Effector CD8-positive, alpha-beta T cell (primary cell): ENCODE measurements around the gene CALM1.

Experiments
- DNase-seq: peaks from one replicate; lab custom pipeline; 2025; lab: John Stamatoyannopoulos, UW

The CALM1 gene

DNA sequence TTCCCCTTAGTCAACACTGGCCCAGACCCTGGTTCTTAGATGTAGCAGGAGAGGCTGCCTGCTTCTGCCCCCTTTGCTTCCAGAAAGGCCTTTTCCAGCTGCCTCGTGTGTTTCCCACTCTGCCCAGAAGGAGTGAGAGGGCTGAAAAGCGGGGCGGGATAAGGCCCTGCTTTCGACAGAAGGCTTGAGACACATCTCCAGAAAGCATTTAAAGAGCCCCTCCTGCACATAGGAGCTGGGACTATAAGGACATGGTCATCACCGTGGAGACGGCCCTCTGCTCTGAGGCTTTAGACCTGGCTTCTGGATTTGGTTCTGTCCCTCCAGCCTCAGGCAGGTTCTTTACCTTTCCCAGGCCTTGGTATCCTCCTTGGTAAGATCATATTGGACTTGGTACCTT, 11.9 kb downstream of the CALM1 start:
- DNase-seq: no peak

DNA sequence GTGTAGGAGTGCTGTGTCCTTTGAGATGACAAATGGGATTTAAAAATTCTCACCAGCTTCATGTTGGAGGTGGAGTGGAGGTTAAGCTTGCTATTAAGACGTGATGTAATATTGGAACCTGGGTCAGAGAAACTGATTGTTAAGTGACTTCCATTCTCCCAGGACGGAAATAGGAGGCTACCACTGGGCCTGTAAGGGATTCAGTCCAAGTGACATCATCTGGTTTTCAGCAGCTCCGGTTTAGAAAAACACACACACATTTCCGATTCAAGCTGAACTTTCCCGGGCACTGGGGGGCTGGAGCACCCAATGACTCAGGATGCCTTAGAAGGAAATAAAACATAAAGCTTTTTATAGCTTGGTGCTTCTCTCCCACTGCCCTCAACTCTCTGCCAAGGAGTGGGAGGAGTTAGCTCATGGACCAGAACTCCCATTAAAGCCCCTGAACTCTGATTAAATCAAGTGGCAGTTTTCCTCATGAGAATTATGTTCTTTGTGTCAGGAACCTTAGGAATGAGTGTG, 12.4 kb downstream of the CALM1 start:
- DNase-seq: no peak

DNA sequence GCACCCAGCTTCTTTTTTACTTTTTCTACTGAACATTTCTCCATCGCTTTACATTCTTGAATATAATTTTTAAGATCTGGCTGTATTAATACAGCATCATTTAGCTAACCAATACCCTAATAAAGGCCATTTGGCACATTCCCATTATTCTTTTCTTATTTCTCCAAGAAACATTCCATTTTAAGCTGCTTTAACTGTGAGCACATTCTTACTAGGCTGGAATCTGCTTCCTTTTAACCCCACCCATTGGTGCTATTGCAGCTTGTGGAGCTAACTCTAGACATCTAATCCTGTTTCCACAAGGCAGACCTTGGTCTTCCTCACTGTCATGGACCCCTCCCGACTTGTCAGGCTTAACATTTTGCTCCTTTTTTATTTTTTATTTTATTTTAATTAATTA, 15.2 kb downstream of the CALM1 start:
- no peak for DNase-seq

DNA sequence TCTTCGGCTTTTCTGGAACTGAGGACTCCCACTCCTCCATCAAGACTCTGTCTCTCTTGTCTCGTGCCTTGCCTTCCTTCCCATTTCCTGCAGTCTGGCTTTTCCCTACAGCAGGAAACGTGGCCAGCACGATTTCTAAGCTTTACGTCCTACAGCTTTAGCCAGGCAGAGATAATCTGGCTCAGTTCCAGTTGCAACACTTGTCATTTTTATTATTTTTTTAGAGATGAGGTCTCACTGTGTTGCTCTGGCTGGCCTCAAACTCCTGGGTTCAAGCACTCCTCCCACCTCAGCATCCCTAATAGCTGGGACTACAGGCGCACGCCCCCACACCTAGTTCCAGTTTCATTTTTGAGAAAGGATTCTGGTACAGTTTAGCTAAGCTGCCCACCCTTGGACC, 19.9 kb downstream of the CALM1 start:
- DNase-seq: no peak

DNA sequence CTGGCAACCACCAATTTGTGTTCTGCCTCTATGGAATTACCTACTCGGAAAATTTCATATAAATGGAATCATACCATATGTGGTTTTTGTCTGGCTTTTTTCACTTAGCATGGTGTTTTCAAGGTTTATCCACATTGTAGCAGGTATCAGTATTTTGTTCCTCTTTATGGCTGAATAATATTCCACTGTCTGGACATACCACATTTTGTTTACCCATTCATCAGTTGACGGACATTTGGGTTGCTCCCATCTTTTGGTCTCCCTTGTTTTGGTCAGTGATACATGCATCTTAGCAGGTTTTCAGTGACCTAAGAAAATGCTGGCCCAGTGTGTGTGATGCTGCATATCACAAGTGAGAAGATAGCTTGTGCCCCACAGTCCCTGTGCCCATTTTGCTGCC, 21.2 kb downstream of the CALM1 start:
- DNase-seq: no peak

DNA sequence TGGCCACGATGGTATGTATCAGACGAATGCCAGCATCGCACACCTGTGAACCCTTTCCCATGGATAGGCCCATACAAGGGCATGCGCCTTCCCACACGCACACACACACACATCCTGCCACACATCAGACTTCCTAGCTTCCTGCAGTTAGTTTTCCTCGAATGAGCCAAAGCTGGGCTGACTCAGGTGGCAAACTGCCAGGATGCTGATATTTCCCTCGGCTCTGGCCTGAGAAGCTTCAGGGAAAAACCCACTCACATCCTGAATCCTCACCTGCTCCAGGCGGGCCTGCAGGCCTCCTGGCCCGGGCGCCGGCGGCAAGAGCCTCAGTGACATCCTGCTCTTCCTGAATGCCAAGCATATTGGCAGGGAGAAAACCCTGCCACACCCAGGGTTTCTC, 22.4 kb downstream of the CALM1 start:
- DNase-seq: no peak

DNA sequence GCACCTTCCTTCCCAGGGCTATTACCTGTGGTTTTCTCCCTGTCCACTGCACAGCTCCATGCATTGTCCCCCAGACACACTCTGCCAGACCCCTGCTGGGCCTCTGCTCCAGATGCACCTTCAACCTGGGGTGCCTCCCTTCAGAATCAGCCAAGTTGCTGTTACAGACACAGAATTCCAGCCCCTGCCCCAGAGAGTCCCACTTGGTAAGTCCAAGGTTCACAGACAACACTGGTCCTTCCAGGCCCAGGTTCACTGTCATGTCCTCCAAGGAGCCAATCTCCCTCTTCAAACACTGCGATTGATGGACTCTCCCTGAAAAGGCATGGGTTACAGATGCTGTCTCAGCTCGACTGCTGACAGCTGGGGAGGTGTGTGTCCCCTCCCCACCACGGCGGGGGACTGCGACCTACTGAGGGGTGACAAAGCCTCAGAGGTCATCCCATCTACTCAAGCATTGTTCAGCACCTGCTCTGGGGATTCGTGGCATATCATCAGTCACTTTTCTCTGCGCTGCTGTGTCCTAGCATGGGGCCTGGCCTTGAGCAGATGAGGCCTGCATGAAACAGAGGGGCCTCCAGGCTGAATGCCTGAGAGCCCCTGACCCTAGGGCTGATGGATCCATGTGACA, 24.3 kb downstream of the CALM1 start:
- no peak for DNase-seq

DNA sequence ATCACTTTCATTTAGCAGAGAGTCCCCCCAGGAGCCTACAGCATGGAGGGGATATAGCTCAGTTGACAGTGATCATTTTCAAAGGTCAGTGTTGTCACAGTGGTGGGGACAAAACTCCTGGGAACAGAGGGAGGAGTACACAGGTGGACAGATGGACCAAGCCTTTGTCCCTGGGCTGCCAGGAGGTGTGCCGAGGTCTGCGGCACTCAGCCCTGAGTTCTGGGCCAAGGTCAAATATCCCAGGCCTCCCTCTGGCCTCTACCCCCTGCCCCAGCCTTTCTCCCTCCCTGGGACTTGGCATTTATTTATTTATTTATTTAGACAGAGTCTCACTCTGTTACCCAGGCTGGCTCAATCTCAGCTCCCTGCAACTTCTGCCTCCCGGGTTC, 24.8 kb downstream of the CALM1 start:
- no peak for DNase-seq

DNA sequence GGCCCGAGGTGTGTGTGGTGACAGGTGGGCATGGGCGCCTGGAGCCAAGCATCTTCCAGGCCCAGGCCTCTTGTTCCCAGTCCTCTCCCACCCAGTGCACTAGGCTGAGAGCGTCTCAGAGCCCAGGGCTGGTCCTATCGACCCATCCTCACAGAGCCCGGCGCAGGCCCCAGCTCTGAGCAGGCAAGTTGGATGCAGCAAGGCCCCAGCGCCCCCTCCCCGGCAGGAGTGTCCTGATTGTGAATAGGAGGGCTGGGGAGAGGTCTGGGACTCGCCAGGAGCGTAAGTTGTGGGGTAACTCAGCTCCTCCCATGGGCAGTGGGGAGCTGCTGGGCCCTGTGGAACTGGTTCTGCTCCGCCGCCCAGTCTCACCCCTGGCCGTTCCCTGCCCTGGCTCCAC, 26.3 kb downstream of the CALM1 start:
- DNase-seq: no peak

DNA sequence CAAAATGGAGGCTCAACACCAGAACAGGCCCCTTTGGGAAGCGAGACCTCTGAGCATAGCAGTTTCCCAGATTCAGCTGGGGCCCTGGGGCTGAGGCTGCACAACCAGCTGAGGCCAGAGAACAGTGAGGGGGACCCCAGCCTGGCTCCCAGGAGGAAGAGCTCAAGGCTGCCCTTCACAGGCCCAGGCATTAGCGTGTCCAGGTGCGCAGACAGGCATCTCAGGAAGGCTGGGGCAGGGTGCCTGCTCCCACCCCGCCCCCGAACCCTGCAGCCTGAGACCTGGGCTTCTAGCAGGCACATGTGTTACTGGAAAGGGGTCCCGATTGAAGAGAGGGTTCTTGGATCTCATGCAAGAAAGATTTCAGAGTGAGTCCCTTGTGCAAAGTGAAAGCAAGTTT, 27.2 kb downstream of the CALM1 start:
- DNase-seq: no peak

DNA sequence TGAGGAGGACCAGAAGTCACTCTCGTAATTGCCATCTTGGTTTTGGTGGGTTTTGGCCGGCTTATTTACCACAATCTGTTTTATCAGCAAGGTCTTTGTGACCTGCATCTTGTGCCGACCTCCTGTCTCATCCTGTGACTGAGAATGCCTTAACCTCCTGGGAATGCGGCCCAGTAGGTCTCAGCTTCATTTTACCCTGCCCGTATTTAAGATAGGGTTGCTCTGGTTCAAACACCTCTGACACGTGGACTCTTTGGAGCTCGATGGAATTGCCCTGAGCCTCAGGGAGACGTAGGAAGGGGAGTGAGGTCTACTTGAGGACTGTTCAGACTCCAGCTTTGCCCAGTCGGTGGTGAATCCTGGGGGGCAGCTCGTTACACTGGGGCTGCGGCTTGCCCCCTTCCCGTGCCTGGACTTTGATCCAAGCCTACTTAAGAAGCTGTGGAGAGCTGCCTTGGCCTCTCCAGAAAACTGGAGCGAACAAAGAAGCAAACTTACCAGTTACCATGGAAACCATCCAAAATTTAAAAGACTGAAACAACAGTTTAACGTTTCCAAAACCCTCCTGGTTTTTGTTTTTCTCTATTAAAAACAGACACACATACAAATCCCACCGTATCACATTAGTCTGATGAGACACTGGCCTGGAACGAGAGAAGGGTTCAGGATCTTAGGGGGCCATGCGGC, 28.0 kb downstream of the CALM1 start:
- no peak for DNase-seq

DNA sequence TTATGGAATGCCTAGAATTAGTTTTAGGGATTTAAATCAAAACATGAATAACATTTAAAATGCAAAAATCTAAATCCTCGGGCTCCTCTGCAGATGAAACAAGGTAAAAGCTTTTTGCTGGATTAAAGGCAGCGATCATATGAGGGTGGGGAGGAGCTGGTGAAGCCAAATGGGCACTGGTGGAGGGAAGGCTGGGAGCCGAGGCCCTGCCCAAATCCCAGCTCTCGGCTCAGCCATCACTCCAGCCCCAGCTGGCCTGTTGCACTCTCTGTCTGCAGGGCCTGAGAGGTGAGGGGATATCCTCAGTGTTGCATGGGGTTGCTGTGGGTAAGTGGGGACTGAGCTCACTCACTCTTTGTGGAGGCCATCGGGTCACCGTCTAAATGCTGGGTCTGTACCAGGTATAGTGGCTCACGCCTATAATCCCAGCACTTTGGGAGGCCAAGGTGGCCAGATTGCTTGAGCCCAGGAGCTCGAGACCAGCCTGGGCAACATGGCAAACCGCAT, 28.6 kb downstream of the CALM1 start:
- DNase-seq: no peak

DNA sequence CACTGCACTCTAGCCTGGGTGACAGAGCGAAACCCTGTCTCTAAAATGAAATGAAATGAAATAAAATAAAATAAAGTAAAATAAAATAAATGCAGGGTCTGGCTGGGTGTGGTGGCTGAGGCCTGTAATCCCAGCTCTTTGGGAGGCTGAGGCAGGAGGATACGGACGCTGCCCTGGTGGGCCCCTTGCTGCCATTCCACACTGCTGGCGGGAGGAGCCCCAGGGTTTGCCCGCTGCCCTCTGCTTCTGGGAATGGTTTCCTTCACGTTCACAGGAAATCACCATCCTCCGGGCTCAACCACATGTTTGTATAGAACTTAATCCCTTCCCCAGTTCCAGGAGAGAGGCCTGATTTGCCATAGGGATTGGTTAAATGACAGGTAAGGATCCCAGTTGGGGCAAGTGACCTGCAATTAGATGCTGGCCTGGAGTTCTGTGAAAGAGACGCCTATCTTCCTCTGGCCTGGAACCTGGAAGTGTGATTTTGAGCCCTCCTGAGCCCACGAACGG, 29.3 kb downstream of the CALM1 start:
- no peak for DNase-seq

DNA sequence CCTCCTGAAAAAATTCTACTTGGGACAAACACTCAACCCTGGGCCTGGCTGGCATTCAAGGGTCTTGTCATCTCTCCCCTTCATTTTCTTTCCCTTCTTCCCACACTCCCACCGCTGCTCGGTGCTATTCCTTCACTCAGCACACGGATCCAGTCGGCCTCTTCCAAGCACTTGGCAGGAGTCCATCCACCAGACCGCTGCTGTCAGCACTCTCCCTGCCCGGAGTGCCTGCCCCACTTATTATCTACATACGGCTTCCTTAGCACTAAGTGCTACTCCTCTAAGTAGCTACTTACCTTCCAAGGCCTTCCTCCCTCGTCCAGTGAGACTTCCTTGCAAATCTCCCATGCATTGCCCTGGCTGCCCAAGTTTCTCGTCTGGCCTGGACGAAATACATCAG, 29.8 kb downstream of the CALM1 start:
- DNase-seq: no peak

DNA sequence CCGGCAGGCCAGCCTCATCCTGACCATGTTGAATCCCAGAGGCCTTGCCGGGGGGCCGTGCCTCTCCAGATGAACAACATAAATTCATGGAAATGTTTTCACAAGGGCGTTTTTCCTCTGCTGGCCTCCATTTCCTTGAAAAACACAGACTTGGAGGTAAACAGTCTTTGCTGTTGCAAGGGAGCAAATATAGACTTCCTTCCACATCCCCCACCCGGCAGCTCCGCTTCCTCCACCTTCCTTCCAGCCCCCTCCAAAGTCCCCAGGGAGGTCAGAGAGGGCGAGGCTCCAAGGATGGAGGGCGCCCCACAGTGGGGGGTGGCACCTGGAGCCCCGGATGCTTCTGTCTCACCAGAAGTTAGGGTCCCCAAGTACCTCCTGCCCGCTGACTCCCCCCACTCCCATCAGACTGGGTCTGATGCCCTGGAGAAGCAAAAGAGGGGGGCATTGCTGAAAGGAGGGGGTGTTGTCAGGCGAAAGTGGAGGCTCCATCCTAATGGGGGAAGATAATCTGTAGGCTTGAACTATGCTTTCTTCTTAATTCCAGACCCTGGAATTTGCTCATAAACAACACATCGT, 31.1 kb downstream of the CALM1 start:
- no peak for DNase-seq

DNA sequence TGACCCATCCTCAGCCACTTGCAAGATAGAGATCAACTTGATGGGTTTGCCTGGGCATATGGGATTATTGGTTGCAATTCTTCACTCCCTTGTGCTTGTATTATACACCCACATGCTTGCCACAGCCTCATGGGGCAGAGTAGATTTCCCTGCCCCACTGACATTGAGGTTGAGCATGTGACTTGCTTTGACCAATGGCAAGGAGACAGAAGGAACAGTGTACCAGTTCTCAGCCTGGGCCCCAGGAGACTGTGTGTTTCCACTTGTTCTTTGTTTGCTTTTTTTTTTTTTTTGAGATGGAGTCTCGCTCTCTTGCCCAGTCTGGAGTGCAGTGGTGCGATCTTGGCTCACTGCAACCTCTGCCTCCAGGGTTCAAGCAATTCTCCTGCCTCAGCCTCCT, 31.8 kb downstream of the CALM1 start:
- DNase-seq: no peak

DNA sequence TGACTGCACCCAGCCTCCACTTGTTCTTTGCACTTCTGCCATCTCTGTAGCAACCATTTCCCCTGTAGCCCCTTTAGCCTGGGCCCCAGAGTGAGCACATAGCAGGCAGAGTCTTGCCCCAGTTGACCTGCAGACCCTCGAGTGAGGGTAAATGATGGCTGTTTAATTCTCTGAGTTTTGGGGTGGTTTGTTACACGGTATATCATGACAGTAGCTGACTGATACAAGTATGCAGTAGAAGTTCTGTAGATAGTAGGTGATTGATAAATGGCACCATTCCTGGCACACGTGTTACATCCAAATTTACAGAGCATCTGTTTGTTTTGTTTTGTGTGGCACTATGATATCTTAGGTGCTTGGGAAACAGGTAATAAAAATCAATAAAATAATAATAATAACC, 32.4 kb downstream of the CALM1 start:
- no peak for DNase-seq

DNA sequence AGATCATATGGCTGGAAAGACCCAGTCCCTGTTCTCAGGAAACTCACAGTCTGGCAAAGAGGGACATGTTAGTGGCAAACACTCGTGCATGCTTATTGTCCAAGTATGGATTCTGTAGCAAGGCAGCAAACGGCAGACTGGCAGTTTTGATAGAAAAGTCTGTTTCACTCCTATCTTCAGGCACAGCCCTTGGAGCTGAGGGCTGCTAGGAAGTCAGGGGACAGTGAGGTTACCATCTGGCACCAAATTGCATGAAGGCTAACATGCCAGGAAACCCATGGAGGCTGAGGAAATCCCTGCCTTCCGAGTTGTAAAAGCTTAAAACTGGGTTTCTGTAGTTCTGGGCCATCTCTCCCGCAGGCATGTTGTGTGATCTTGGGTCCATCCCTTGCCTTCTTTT, 32.9 kb downstream of the CALM1 start:
- DNase-seq: no peak

DNA sequence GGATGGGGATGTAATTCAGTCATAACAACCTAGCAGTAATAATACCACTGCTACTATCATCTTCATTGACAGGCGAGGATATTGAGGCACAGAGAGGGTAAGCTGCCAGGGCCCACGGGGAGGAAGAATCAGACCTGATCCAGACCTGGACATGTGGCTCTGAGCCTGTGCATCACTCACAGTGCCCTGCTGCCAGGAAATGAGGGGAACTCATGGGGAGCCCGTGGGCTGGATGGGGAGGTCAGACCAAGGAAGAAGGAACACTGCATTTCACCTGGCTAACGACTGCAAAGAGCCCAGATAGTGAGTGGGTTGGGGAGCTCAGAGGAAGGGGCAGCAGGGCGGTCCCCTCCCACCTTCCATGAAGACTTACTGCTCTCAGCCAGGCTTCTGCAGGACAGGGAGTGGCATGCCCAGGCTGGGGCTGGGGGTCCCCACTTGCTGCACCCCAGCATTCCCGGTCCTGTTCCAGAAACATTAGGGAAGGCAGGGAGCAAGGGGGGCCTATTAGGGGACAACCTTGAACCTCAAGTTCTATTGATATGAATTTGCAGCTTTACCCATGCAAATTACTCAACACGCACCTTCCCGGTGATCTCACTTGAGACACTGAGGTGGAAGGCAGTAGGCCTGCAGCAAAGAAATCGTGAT, 37.7 kb downstream of the CALM1 start:
- DNase-seq: no peak

DNA sequence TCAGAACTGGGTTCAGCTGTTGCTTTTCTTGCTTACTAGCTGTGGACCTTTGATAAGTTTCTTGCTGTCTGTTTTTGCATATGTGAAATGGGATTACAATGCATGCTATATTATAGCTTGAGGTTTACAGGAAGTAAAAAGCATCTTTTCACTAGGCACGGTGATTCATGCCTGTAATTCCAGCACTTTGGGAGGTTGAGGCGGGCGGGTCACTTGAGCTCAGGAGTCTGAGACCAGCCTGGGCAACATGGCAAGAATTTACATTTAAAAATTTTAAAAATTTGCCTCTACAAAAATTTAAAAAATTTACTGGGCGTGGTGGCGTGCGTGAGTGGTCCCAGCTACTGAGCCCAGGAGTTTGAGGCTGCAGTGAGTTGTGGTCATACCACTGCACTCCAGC, 42.0 kb downstream of the CALM1 start:
- no peak for DNase-seq

DNA sequence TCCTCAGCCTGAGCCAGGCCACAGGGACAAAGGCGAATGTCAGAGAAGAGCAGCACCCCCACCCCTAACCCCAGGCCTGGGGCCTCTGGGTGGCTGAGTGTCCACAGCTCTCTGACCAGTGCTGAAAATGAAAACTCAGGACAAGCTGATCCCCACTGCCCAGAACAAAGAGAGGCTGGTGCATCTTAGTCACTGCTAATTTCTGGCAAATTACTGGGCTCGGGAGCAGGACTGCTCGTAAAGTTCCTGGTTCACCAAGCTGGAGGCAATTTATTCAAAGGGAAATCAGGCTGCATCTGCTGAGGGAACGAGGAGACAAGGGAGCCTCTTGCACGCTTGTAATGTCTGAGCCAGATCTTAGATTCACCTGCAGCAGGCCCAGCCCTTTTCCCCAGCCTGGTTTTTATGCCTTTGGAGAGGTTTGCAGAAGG, 43.2 kb downstream of the CALM1 start:
- DNase-seq: no peak

DNA sequence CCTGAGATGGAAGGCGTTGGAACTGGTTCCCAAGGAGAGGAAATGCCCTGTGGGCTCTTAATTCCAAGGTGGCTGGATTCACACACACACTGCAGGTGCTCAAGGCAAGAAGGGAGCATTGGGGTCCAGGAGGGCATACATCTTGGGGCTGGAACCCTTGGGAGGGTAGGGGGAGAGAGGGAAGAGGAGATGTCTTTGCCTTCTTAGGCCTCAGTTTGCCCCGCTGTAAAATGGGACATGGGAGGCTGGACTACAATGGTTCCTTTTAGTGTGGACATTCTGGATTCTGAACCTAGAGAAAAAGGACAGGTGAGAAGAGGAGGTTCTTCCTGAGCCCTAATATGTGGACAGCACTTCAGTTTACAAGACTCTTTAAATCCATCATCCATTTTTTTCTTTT, 43.8 kb downstream of the CALM1 start:
- no peak for DNase-seq

DNA sequence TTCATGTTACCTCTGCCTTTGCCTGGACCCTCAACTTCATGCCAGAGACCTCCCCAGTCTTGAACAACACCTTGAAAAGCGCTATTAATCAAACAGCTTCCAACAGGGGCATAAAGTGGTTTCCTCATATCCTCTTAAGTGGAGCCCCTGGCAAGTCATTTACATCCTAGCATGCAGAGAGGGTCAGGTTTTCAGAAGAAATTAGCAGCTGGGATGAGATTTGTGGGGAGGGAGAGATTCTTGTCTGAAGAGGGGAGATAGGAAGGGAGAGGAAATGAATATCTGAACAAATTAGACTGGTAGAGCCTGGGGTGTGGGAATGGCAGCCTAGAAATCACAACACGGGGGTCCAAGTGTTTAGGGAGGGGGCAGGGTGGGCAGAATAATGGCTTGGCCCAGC, 45.6 kb downstream of the CALM1 start:
- DNase-seq: no peak
